CD4-positive, CD25-positive, alpha-beta regulatory T cell (primary cell): ENCODE measurements around the gene PHF21A. TPM values are rescaled to one million over a fixed set of nuclear protein-coding genes. Genes with fewer than 3 reads are reported as not detected.

Experiments
- ATAC-seq, 2 donors: fragments of 150-1000 bp; cut with Tn5 transposase; one replicate each; pipeline ENCODE4 v1.10.0; 2021; ENCODE audit warnings: low read depth in 2 of 2, moderate number of reproducible peaks in 2 of 2, moderate library complexity in 1 of 2
- DNase-seq, 3 donors: peaks; one replicate each; pipeline versions ENCODE4 v3.0.0 to v3.0.0-alpha.2; 2012 to 2022; ENCODE audit warnings: mixed read lengths in 1 of 3
- H3K27ac ChIP-seq: one replicate; pipeline ENCODE4 v1.7.0; 2013; ENCODE audit warnings: mild to moderate bottlenecking, low read length; ENCODE audit not compliant: insufficient read depth, poor library complexity, severe bottlenecking
- H3K27me3 ChIP-seq: one replicate; pipeline ENCODE4 v1.7.0; 2013; ENCODE audit warnings: low read length; ENCODE audit not compliant: control insufficient read depth, insufficient read depth
- H3K36me3 ChIP-seq: one replicate; pipeline ENCODE4 v1.7.0; 2013; ENCODE audit warnings: mild to moderate bottlenecking, low read length, moderate library complexity; ENCODE audit not compliant: control insufficient read depth, insufficient read depth
- H3K4me1 ChIP-seq: 2 replicates; pipeline ENCODE4 v1.7.0; 2013; ENCODE audit warnings: mild to moderate bottlenecking, low read length; ENCODE audit not compliant: insufficient read depth, control insufficient read depth, poor library complexity, severe bottlenecking
- H3K4me3 ChIP-seq: one replicate; pipeline ENCODE4 v1.7.0; 2013; ENCODE audit warnings: low read depth, mild to moderate bottlenecking, low read length, moderate library complexity
- H3K9me3 ChIP-seq, 2 experiments: 1 replicate in 1 of 2; 2 replicates in 1 of 2; pipeline ENCODE4 v1.7.0; 2013; ENCODE audit warnings: low read length in 2 of 2, mild to moderate bottlenecking in 1 of 2, moderate library complexity in 1 of 2; ENCODE audit not compliant: control insufficient read depth in 2 of 2
- H3K27ac Mint-ChIP-seq, 3 donors: one replicate each; pipeline ENCODE4 v1.8.0; 2020 to 2022; ENCODE audit warnings: mild to moderate bottlenecking in 3 of 3, mixed read lengths in 3 of 3, moderate library complexity in 2 of 3
- H3K27me3 Mint-ChIP-seq: one replicate; pipeline ENCODE4 v1.8.0; 2022; ENCODE audit warnings: mild to moderate bottlenecking, mixed read lengths
- H3K36me3 Mint-ChIP-seq: one replicate; pipeline ENCODE4 v1.8.0; 2020; ENCODE audit warnings: mixed read lengths
- H3K4me1 Mint-ChIP-seq, 4 donors: one replicate each; pipeline ENCODE4 v1.8.0; 2020 to 2022; ENCODE audit warnings: mixed read lengths in 4 of 4, mild to moderate bottlenecking in 1 of 4
- H3K4me3 Mint-ChIP-seq, 4 donors: one replicate each; pipeline ENCODE4 v1.8.0; 2020 to 2022; ENCODE audit warnings: mild to moderate bottlenecking in 4 of 4, mixed read lengths in 4 of 4, moderate library complexity in 3 of 4
- H3K9me3 Mint-ChIP-seq, 7 donors: one replicate each; pipeline ENCODE4 v1.8.0; 2020 to 2022; ENCODE audit warnings: mixed read lengths in 7 of 7, mild to moderate bottlenecking in 3 of 7, moderate library complexity in 2 of 7
- polyA plus RNA-seq, 4 donors: library from polyadenylated mRNA; unstranded; fragments of 300-500 nt; fragmentation: Illumina TruSeq; gene quantifications; one replicate each; pipeline ENCODE4 v1.2.3, GENCODE V29; 2021
- total RNA-seq: library from RNA; stranded (reverse); gene quantifications from one replicate; pipeline ENCODE4 v1.2.3, GENCODE V29; 2022

Gene PHF21A
- total and polyA plus RNA-seq, 5 donors from 2014 or later: 6.0 to 111 (median 9.2) TPM

GRCh38 chr11:46057489-46057888 lies 63.8 kb downstream of the PHF21A start:
- Histone ChIP-seq H3K9me3 (no peaks in the 10 kb centered on the region), H3K27ac (no peak overlapping the region), H3K36me3 (peaks cover 2% of the 10 kb centered on the region), H3K4me1 (no peaks in the 10 kb centered on the region), H3K27me3 (no peaks in the 10 kb centered on the region), H3K4me3 (no peak overlapping the region)
- ATAC-seq (no peak), DNase-seq (no peak)
- peaks cover 23 to 39% (median 31%) of the 10 kb centered on the region in 4 donors for H3K4me1 Mint-ChIP-seq
- H3K4me3 Mint-ChIP-seq: no peak overlapping the region
- H3K27ac Mint-ChIP-seq: peak overlapping the region in 1 of 3 donors; percentile 42
- H3K36me3 Mint-ChIP-seq: peaks cover 28% of the 10 kb centered on the region
- peaks cover 0 to 1% (median 0%) of the 10 kb centered on the region in 7 donors for H3K9me3 Mint-ChIP-seq
- no peaks in the 10 kb centered on the region for H3K27me3 Mint-ChIP-seq

GRCh38 chr11:46055371-46055770 lies 65.9 kb downstream of the PHF21A start:
- Mint-ChIP-seq H3K4me3 (no peak overlapping the region), H3K9me3 (peaks cover 0 to 1% (median 0%) of the 10 kb centered on the region in 7 donors), H3K27ac (no peak overlapping the region), H3K36me3 (peaks cover 24% of the 10 kb centered on the region), H3K4me1 (peaks cover 21 to 40% (median 27%) of the 10 kb centered on the region in 4 donors), H3K27me3 (no peaks in the 10 kb centered on the region)
- Histone ChIP-seq H3K9me3 (no peaks in the 10 kb centered on the region), H3K4me3 (no peak overlapping the region), H3K27ac (no peak overlapping the region), H3K36me3 (peaks cover 3% of the 10 kb centered on the region), H3K27me3 (no peaks in the 10 kb centered on the region), H3K4me1 (no peaks in the 10 kb centered on the region)
- no peak for ATAC-seq
- no peak for DNase-seq

DNA sequence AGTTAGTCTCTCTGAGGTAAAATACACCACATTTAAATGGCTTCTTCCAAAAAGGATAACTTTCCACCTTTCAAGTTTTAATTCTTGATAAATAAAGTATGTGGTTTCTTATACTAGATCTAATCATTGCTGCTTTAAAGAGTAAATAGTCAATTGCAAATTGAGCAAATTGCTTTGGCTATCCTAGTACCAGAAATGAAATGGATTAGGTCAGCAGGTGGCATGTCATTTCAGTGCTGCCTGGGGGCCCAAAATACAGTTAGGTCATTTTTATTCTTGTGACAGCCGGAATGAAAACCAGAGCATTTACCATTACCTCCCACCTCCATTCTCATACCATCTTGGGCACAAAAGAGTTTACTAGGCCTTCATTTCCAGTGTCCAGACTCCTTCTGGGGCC lies 70.2 kb downstream of the PHF21A start:
- peaks cover 8 to 25% (median 18%) of the 10 kb centered on the region in 4 donors for H3K4me1 Mint-ChIP-seq
- Histone ChIP-seq H3K9me3 (no peaks in the 10 kb centered on the region), H3K4me3 (no peak overlapping the region), H3K27me3 (no peaks in the 10 kb centered on the region), H3K36me3 (peaks cover 17% of the 10 kb centered on the region), H3K27ac (no peak overlapping the region), H3K4me1 (no peaks in the 10 kb centered on the region)
- no peak for ATAC-seq
- no peak for DNase-seq
- no peak overlapping the region for H3K4me3 Mint-ChIP-seq
- no peaks in the 10 kb centered on the region for H3K9me3 Mint-ChIP-seq
- H3K27me3 Mint-ChIP-seq: no peaks in the 10 kb centered on the region
- peaks cover 43% of the 10 kb centered on the region for H3K36me3 Mint-ChIP-seq
- peak overlapping the region in 1 of 3 donors; percentile 69 for H3K27ac Mint-ChIP-seq

DNA sequence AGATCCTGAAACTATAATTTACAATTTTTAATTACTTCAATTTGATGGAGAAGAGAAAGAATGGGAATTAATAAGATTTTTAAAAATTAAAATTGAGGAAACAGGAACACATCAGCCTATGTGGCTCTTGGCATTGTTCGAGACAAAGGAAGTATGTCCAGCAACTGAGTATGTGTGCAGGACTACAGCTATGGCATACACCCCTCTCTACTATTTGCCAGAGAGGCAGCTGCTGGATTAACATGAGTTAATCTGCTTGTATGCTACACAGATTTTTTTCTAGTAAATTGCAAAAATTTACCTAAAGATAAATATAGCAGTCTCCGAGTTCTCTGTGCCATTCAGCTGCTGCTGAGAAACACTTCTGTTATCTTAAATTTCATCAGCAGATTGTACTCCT lies 70.6 kb downstream of the PHF21A start:
- no peak for ATAC-seq
- no peak overlapping the region for H3K27ac Mint-ChIP-seq
- H3K4me1 Mint-ChIP-seq: peaks cover 7 to 24% (median 15%) of the 10 kb centered on the region in 4 donors
- Histone ChIP-seq H3K4me3 (no peak overlapping the region), H3K9me3 (no peaks in the 10 kb centered on the region), H3K27me3 (no peaks in the 10 kb centered on the region), H3K27ac (no peak overlapping the region), H3K4me1 (no peaks in the 10 kb centered on the region), H3K36me3 (peaks cover 17% of the 10 kb centered on the region)
- peaks cover 43% of the 10 kb centered on the region for H3K36me3 Mint-ChIP-seq
- no peak overlapping the region for H3K4me3 Mint-ChIP-seq
- H3K27me3 Mint-ChIP-seq: no peaks in the 10 kb centered on the region
- H3K9me3 Mint-ChIP-seq: no peaks in the 10 kb centered on the region
- no peak for DNase-seq

DNA sequence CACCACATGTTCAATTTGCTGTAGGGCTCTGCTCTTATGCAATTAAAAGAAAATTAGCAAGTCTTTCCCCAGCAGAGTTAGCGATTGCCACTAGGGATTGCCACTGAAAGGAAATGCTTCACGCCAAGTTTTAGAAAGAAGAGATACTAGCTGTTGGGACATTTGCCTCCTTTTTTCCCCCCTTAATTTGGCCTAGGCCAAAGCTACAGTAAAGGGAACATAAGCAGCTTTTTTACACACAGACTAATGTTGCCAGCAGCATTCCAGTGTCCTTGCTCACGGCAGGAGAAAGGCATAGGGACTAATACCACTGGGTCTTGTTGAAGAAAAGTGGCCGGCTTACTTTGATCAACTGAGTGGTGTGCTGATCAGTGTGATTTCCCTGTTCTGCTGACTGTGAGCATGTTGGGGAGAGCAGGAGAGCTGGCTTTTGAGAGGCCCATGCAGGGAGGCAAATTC lies 71.2 kb downstream of the PHF21A start:
- Mint-ChIP-seq H3K36me3 (peaks cover 38% of the 10 kb centered on the region), H3K4me1 (peaks cover under 1 to 20% (median 12%) of the 10 kb centered on the region in 4 donors), H3K27me3 (no peaks in the 10 kb centered on the region), H3K9me3 (no peaks in the 10 kb centered on the region), H3K27ac (no peak overlapping the region), H3K4me3 (no peak overlapping the region)
- ATAC-seq: no peak
- Histone ChIP-seq H3K27me3 (no peaks in the 10 kb centered on the region), H3K27ac (no peak overlapping the region), H3K9me3 (no peaks in the 10 kb centered on the region), H3K36me3 (peaks cover 17% of the 10 kb centered on the region), H3K4me1 (no peaks in the 10 kb centered on the region), H3K4me3 (no peak overlapping the region)
- DNase-seq: no peak

GRCh38 chr11:46049325-46049897 lies 71.8 kb downstream of the PHF21A start:
- no peaks in the 10 kb centered on the region for H3K27me3 ChIP-seq
- H3K4me1 Mint-ChIP-seq: peaks cover 0 to 20% (median 12%) of the 10 kb centered on the region in 4 donors
- no peaks in the 10 kb centered on the region for H3K9me3 Mint-ChIP-seq
- peaks cover 17% of the 10 kb centered on the region for H3K36me3 ChIP-seq
- no peak for DNase-seq
- H3K9me3 ChIP-seq: no peaks in the 10 kb centered on the region
- H3K27me3 Mint-ChIP-seq: no peaks in the 10 kb centered on the region
- H3K4me3 ChIP-seq: no peak overlapping the region
- H3K36me3 Mint-ChIP-seq: peaks cover 35% of the 10 kb centered on the region
- no peak for ATAC-seq
- H3K4me3 Mint-ChIP-seq: no peak overlapping the region
- H3K4me1 ChIP-seq: no peaks in the 10 kb centered on the region
- no peak overlapping the region for H3K27ac ChIP-seq
- H3K27ac Mint-ChIP-seq: no peak overlapping the region

GRCh38 chr11:46048198-46048597 lies 73.1 kb downstream of the PHF21A start:
- ATAC-seq (no peak), DNase-seq (no peak)
- peaks cover 0 to 20% (median 15%) of the 10 kb centered on the region in 4 donors for H3K4me1 Mint-ChIP-seq
- no peaks in the 10 kb centered on the region for H3K9me3 Mint-ChIP-seq
- H3K27me3 Mint-ChIP-seq: no peaks in the 10 kb centered on the region
- H3K4me3 Mint-ChIP-seq: no peak overlapping the region
- H3K27ac Mint-ChIP-seq: no peak overlapping the region
- Histone ChIP-seq H3K36me3 (peaks cover 17% of the 10 kb centered on the region), H3K4me1 (no peaks in the 10 kb centered on the region), H3K4me3 (no peak overlapping the region), H3K27ac (no peak overlapping the region), H3K9me3 (no peaks in the 10 kb centered on the region), H3K27me3 (no peaks in the 10 kb centered on the region)
- peaks cover 32% of the 10 kb centered on the region for H3K36me3 Mint-ChIP-seq

DNA sequence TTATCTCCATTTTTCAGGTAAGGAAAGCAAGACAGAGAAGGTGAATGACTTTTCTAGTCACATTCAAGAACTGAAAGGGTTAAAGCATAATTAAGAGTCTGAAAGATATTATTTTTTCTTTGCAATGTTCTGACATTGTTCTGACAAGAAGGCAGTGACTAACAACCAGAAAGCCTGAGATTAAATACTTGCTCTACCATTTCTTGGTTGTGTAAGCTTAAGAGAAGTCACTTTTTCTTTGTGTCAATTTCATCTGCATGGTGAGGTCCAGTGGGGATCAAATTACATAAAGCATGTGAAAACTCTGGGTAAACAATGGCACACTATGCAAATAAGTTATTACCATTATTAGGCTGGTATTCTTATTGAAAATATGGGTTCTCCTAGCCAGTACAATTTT lies 73.7 kb downstream of the PHF21A start:
- no peak overlapping the region for H3K27ac ChIP-seq
- DNase-seq (no peak), ATAC-seq (no peak)
- H3K36me3 ChIP-seq: peaks cover 17% of the 10 kb centered on the region
- H3K27me3 ChIP-seq: no peaks in the 10 kb centered on the region
- Mint-ChIP-seq H3K36me3 (peaks cover 32% of the 10 kb centered on the region), H3K4me1 (peaks cover 6 to 20% (median 15%) of the 10 kb centered on the region in 4 donors), H3K4me3 (no peak overlapping the region), H3K9me3 (no peaks in the 10 kb centered on the region), H3K27ac (no peak overlapping the region), H3K27me3 (no peaks in the 10 kb centered on the region)
- no peaks in the 10 kb centered on the region for H3K4me1 ChIP-seq
- no peaks in the 10 kb centered on the region for H3K9me3 ChIP-seq
- no peak overlapping the region for H3K4me3 ChIP-seq
